Measurements from ENCODE around the gene SMIM5.
"Not testable (repeated sequence)": the region's sequence is repeated elsewhere in the genome, so short reads cannot be mapped to it uniquely, and the experiment has no call there.

Gene SMIM5, protein sequence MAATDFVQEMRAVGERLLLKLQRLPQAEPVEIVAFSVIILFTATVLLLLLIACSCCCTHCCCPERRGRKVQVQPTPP

DNA sequence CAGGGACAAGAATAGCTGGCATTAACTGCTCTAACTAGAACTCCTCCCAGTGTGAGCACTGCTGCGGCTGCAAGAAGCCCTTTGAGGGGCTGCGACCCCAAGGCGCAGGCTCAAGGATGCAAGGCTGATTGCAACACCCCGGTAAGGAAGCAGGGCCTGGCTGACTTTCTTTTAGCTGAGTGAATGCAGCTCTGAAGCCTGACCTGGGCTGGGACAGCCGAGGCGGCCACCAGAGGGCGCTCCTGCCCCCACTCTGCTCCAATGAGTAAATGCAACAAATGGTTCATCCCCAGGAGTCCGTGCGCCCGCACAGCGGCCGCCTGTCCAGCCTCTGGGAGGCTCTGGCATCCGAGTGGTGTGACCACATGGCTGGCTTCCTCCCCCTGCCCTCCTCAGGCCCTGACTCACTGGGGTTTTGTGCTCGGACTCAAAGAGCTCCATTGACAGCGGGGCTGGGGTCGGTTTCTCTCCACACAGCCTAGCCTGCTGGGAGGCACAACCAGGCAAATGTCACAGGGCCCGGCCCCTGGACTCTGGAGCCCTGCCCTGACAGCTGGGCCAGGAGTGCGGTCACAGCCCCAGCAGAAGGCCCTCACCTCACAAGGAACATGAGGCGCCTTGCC lies at the start of gene SMIM5:
SMIM5 (plus strand) TSS at position 572 of the 623 bp plus-strand sequence. CDS start 6,768 bp downstream, outside the sequence.
- peak; percentile 84 for DNase-seq

DNA sequence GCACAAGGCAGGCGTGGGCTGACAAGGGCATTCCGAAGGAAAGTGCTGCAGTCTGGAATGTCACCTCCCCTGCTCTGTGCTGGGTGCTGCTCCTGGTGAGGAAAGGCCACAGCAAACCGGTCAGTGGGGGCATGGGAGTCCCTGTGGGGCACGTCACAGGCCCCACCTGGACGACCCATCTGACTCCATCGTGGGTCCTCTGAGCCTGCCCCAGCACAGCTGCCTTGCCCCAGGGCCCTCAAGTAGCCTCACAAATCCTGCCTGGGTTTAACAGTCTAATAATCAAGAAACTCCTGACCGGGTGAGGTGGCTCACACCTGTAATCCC lies 48.4 kb upstream of the SMIM5 start:
- no peak for DNase-seq

DNA sequence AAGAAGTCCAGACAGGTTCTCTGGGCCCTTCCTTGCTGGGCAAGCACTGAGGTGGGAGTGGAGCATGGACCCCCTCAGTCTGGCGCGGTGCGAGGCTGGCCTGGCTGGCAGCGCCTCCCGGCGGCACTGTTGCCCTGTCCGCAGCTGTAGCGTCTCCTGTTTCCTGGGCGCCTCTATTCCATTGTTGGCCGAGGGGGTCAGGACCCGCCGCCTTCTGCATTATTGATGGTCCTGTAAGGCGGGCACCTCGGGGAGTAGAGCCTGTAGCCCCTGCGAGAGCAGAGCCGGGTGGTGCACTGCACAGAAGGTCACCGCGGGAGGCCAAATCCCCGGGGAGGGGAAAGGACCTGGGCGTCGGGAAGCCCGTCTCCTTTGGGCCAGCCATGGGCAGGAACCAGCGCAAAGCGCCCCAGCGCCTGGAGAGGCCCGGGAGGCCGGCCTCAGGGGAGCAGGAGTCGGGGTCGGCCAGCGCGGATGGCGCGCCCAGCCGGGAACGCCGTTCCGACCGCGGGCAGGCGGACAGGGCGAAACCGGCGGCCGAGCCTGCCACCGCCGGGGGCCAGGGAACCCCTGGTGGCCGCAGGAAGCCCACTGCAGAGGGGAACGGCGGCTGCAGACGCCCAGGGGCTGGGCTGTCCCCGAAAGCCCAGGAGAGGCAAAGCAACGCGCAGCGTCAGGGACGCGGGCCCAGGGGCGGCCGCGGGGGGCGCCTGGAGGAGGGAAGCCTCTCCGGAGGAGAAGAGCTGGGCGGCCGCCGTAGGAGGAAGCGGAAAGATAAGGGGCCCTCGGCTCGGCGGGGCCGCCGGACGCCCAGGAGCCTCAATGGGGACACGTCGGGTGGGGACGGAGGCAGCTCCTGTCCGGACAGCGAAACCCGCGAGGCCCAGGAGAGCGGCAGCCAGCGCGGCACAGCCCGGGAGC lies 45.3 kb upstream of the SMIM5 start, which contains the start of gene MYO15B:
MYO15B (plus strand) TSS at position 126 of the 921 bp plus-strand sequence; CDS start at position 384, 258 bp downstream.
- DNase-seq: peak; percentile 45

DNA sequence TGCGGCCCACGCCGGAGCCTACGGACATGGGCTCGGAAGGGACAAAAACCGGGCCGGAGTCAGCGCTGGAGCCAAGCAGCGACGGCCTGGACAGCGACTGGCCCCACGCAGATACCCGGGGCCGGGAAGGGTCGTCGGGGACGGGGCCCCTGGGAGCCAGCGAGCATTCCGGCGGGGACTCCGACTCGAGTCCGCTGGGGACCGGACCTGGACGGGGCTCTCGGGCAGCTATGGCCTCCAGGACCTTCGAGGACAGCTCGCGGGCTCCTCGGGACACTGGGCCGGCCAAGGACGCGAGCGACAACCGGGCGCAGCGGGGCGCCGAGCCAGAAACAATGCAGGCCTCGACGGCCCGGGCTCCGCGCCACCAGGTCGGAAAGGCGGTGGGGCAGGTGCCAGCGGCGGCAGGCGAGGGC lies 44.6 kb upstream of the SMIM5 start:
- no peak for DNase-seq

DNA sequence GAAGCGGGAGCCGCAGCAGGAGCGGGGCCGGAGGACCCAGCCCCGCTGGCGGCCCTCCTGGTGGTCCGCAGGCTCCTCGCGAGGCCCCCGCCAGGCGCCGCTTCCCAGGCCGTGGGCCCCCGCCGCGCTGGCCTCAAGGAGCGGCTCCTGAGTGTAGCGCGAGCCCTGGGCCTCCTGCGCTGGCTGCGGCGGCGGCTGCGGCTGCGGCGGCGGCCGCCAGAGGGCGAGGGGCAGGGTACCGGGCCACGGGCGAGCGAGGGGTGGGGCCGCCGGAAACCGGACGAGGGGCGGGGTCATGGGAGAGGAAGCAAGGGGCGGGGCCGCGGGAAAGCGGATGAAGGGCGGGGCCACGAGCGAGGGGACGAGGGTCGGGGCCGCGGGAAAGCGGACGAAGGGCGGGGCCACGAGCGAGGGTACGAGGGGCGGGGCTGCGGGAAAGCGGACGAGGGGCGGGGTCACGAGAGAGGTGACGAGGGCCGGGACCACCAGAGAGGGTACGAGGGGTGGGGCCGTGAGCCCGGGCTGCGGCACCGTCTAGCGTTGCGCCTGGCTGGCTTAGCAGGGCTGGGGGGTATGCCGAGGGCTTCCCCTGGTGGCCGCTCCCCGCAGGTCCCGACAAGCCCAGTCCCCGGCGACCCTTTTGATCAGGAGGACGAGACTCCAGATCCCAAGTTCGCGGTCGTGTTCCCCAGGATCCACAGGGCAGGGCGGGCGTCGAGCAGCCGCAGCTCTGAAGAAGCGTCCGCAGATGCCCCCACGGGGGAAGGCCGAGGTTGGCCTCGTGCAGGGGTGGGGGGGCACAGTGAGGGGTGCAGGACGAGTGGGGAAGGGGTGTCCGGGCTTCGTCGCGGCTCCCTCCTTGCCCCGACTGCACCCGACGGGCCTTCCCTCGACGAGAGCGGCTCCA lies 44.0 kb upstream of the SMIM5 start:
- peak; percentile 97 for DNase-seq

DNA sequence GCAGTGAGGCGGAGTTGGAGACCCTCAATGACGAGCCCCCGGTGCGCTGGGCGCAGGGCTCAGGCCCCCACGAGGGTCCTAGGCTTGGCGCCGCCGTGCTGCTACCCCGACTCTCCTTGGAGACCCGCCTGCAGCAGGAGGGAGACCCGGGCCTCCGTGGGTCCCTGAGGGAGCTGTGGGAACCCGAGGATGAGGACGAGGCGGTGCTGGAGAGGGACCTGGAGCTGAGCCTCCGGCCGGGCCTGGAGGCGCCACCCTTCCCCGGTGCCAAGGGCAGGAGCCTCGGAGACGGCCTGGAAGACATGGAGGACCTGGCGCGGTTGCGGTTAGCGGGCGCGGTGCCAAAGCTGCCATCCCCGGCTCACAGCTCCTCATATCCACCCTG lies 43.3 kb upstream of the SMIM5 start:
- no peak for DNase-seq

DNA sequence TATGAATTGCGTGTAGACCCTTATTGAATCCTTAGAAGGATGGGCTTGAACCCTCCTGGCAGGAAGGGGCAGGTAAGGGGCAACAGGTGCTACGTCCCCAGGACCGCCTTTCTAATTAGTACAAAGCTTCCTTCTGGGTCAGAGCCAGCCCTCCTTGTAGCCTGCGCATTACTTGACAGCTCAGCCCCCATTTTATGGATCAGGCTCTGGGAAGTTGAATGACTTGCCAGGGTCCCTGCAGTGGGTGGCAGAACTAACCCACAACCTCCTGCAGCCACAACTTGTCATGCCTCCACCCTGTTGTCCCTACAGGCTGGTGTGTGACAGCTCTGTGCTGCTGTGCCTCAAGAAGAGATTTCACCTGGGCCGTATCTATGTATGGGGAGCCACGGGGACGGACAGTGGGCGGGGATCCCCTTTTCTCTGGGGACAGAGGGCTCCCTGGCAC lies 42.9 kb upstream of the SMIM5 start:
- no peak for DNase-seq

DNA sequence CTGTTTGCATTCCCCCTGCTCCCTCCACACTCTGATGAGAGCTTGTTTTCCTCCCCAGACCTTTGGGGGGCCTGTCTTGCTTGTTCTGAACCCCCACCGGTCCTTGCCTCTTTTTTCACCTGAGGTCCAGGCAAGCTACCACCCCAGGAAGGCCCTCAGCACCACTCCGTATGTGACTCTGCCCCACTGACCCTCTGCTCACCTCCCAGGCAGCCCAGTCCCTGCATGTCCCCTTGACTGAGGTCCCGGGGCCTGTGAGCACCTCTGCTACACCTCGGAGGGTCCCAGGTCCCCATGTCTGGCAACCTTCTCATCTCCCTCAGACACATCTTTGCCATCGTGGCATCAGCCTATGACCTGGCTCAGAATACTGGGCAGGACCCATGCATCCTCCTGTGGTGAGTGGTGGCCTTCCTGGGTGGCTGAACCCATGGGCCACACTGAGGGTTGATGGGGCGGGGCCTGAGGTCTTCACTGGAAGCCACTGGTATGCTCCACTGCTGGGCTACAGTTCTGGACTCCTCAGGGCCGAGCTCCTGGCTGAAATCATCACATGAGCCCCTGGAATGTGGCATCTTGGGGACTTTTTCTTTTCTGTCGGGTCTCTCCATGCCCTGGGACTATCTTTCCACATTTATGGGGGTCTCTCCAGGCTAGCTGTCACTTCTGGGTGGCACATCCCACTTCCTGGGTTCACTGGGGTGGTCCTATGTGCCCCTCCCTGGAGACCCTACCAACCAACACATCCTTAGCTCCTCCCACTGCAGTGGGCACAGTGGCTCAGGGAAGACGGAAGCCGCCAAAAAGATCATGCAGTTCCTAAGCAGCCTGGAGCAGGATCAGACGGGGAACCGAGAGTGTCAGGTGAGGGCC lies 42.1 kb upstream of the SMIM5 start:
- DNase-seq: no peak

DNA sequence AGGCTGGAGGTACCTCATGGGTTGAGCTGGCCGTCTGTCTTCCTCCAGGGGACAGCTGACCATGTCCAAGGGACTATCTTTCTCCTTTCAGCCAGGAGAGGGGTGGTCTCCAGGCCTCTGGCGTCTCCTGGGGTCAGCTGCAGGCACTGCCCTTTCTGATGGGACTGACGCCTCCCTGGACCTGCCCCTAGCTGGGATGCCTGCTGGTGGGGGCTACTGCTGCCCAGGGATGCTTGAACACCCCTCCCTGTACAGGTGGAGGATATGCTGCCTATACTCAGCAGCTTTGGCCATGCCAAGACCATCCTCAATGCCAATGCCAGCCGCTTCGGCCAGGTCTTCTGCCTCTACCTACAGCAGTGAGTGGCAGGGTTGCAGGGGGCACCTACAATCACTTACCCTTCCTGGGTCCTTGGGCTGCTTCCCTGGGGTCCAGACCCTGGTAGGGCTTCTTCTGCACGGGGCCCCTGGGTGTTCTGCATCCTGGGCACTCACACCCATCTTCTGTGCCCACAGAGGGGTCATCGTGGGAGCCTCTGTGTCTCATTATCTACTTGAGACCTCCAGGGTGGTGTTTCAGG lies 41.4 kb upstream of the SMIM5 start:
- DNase-seq: no peak

DNA sequence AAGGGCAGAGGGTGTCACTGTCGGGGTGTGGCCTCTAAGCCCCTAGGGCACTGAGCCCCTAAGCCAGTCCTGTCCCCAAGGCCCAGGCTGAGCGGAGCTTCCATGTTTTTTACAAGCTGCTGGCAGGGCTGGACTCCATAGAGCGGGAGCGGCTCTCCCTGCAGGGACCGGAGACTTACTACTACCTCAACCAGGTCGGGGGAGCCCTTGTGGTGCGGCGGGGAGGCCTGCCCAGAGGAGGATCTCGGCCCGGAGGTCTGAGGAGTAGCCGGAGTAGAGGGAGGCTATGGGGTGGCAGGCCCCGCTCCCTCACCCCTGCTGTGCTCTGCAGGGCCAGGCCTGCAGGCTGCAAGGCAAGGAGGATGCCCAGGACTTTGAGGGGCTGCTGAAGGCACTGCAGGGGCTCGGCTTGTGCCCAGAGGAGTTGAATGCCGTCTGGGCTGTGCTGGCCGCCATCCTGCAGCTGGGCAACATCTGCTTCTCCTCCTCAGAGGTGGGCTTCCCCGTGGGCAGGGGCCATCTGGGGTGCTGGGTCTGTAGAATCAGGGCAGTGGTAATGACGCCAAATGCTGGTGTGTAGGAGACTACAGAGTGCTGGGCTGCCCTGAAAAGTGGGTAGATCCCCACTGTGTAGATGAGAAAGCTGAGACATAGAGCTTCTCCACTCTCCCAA lies 40.8 kb upstream of the SMIM5 start:
- no peak for DNase-seq

DNA sequence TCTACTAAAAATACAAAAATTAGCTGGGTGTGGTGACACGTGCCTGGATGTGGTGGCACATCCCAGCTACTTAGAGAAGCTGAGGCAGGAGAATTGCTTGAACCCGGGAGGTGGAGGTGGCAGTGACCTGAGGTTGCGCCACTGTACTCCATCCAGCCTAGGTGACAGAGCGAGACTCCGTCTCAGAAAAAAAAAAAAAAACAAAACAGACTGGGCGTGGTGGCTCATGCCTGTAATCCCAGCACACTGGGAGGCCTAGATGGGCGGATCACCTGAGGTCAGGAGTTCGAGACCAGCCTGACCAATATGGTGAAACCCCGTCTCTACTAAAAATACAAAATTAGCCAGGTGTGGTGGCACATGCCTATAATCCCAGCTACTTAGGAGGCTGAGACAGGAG lies 39.8 kb upstream of the SMIM5 start:
- DNase-seq: not testable (repeated sequence)

DNA sequence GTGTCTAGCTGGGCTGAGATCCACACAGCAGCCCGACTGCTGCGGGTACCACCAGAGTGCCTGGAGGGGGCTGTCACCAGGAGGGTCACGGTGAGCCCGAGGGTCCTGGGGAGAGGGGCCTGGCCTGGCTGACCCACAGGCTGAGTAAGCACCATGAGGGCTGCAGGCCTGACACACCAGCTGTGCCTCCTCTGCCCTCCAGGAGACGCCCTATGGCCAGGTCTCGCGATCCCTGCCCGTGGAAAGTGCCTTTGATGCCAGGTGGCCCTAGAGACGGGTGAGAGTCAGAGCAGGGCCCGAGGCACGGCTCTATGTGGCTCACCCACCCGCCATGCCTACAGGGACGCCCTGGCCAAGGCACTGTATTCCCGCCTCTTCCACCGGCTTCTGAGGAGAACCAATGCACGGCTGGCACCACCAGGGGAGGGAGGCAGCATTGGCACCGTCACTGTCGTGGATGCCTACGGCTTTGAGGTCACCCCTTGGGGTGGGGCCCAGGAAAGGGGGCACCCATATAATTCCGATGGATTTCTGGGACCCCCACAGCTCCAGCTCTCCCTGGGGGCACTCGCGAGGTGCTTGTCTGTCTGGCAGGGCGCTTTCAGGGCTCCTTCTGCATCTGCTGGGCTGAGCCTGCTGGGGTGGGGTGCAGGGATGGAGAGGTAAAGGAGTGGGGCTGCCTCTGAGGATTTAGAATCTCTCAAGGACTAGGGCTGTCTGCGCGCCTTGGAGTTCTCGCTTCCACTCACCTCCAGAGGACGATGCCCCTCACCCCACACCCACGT lies 38.5 kb upstream of the SMIM5 start:
- DNase-seq: no peak

DNA sequence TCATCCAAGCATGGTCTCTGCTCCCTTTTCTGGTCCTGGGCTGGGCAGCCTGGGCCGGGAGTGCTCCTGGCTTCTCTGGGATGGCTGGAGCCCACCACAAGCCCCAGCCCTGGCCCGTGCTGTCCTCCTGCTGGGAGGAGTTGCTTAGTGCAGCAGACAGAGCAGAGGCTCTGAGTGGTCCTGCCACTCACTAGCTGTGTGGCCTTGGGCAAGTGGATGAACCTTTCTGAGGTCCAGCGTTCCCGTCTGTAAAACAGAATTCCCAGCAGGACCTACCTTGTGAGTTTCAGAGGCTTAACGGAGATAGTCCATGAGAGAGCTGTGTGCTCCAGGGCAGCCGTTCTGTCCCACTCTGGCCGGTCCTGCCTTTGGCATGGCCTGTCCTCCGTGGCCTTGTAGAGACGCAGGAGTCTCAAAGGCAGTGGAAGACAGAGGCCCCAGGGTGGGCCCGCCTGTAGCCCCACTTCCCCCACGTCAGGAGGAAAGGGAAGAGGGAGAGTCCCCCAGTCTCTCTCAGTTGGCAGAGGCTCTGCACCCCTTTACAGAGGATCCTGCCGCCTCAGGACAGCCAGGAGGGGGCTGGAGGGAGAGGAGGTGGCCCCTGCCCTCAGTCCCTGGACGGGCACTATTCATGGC lies 37.8 kb upstream of the SMIM5 start:
- no peak for DNase-seq

DNA sequence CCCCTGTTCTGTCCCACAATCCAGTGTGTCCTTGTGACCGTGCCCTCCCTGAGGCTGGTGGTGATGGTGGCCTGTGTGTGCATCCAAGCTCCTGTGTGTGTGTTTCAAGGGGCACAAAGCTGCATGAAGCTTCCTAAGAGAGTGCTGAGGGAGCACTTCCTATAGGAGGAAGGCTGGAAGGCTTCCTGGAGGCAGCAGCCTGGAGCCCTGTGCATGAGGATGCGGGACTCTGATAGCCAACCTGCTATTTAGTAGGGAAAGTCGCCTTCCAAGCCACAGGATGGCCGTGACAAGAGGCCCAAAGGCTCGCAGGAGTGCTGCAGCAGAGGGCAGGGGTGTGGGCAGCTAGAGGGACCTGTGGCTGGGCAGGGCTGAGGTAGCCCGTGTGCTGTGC lies 37.3 kb upstream of the SMIM5 start:
- no peak for DNase-seq

DNA sequence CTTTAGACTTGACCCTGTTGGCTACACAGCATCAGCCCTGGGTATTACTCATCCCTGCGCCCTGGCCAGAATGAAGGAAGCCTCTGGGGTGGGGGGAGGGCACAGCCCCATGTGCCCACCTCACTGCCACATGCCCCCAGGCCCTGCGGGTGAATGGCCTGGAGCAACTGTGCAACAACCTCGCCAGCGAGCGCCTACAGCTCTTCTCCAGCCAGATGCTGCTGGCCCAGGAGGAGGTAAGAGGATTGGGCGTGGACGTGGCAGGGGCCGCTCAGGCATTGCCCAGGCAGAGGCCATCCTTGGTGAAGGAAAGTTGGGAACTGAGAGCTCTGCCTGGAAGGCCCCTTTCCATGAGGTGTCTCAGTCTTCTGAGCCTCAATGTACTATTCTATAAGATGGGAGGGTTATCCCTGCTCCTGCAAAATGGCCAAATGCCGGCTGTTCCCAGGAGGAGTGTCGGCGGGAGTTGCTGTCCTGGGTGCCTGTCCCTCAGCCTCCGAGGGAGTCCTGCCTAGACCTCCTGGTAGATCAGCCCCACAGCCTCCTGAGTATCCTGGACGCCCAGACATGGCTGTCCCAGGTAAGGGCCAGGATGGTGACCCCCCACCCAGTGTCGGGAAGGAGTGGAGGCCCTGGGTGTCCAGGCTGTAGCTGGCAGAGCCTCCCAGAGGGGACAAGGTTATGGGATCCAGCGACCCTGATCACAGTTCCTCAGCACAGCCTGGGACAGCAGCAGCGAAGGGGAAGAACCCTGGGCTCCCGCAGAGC lies 36.7 kb upstream of the SMIM5 start:
- DNase-seq: no peak

DNA sequence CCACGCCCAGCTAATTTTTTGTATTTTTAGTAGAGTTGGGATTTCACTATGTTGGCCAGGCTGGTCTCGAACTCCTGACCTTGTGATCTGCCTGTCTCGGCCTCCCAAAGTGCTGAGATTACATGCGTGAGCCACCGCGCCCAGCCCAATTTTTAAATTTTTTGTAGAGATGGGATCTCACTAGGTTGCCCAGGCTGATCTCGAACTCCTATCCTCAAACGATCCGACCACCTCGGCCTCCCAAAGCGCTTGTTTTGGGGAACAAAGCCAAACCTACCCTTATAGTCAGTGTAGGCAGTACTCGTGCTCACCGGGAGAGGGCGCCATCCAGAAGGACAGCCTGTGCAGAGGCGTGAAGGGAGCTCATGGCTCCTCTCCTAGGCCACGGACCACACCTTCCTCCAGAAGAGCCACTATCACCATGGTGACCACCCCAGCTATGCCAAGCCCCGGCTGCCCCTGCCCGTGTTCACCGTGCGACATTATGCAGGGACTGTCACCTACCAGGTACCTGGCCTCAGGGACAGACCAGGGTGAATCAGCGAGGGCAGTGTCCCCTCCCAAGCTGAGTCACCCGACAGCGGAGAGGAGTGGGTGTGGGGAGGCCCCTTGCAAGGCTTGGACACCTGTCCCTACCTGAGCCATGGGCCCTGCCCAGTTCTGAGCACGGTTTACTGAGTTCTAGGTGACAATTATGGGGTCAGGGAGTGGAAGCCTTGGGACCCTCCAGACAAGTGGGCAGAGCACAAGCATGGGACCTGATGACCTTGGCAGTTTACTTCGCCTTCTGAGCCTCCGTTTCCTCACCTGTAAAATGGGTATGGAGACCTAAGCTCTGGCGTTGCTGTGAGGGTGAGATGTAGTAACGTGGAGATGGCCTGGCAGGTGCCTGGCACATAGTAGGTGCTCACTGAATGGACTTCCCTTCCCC lies 31.9 kb upstream of the SMIM5 start:
- DNase-seq: peak; percentile 62

DNA sequence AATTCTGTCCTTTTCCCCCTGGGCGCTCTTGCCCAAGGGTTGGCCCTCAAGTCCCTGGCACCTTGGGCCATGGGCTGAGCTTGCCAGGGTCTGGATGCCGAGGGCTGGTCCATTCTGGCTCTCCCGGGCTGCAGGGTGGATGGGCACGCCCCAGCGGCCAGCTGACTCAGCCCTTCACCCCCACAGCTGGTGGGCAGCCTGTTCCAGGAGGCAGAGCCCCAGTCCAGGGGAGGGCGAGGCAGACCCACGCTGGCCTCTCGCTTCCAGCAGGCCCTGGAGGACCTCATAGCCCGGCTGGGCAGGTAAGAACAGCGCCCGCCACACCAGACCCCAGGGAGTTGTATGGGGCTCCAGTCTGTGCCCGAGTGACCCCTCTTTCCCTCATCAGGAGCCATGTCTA lies 30.6 kb upstream of the SMIM5 start:
- DNase-seq: no peak

DNA sequence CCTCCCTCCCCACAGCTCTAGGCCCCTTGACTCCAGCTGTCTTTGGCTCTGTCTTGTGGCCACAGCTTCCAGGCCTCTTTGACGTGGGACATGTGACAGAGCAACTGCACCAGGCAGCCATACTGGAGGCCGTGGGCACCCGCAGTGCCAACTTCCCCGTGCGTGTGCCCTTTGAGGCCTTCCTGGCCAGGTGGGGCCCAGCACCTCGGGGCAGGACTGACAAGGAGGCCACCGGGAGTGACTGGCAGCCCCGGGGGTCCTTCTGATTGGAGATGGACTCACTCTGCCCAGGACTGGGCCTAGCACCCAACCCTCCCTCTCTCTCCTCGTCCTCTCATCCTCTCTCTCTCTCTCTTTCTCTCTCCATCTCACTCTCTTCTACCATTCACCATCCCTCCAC lies 30.1 kb upstream of the SMIM5 start:
- DNase-seq: no peak

All from stimulated activated CD4-positive, alpha-beta T cell treated with anti-CD3 and anti-CD28 coated beads, Interleukin-4, amount 100 ng/mL, for 24 hours (primary cell).